HG03342 (cell line): Measurements from ENCODE around the gene SLC25A19.

Experiments used
- ATAC-seq: cut with Tn5 transposase; IDR thresholded peaks from one replicate; pipeline ENCODE4 v1.9.1; 2021; ENCODE audit warnings: mild to moderate bottlenecking, moderate library complexity; ENCODE audit not compliant: unreplicated experiment

The SLC25A19 gene

GRCh38 chr17:75241996-75242460 lies 47.2 kb downstream of the SLC25A19 start:
- ATAC-seq, result no peak

DNA sequence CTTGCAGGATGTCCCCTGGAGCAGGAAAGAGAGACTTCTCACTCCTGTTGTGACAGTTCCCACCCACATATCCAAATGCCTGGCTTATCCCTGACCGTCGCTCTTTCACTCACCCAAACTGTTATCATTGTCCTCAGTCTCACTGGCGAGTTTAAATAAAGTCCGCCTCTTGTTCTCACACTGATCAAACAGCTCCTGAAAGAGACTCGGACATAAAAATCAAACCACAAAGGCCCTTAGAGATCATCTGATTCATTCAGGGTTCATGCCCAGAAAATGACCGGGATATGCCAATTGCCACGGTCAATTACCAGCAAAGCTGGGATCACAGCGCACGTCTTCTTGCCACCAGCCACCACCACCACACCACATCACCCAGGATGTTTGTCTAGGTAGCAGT lies 47.7 kb downstream of the SLC25A19 start:
- ATAC-seq, result no peak

DNA sequence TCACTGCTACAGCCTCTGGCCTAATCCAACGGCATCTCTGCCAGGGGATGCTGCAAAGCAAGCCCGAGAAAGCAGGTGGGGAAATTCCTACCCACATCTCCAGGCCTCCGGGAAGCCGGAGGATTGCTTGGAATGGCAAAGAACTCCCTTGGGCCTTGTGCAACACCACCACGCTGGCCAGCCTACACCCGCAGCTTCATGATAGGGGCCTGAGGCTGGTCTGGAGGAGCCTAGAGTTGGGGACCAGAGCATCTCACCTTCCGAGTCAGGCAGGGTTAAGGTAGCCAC lies 48.1 kb downstream of the SLC25A19 start:
- ATAC-seq, result no peak

- no peak for ATAC-seq
These were observed 48.7 kb downstream of the SLC25A19 start for GRCh38 chr17:75240394-75241142.

GRCh38 chr17:75239778-75240393 lies 49.3 kb downstream of the SLC25A19 start:
- ATAC-seq, result no peak

- no peak for ATAC-seq
These were observed 50.0 kb downstream of the SLC25A19 start for GRCh38 chr17:75239214-75239613.

DNA sequence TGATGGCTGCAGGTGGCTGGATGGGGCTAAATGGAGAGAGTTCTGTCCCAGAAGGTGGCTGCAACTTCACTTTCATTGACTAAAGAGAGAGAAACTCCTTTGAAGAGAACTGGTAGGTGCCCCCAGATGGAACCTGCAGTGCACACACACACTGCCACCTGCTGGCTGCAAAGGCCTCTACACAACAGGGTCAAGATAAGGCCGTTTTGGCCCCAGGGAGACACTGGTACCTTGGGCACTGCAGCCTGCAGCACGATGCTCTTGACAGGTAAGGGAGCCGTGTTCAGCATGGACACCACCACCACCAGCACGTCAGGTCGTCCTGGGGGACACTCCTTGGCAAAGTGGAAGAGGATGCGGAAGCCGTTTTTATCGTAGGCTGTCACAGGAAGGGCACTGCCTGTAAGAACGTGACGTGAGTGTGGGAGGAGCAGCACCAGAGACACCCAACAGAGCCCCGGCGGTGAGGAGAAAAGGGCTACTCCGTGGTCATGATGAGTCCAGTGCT lies 50.5 kb downstream of the SLC25A19 start:
- peak; percentile 53 for ATAC-seq

DNA sequence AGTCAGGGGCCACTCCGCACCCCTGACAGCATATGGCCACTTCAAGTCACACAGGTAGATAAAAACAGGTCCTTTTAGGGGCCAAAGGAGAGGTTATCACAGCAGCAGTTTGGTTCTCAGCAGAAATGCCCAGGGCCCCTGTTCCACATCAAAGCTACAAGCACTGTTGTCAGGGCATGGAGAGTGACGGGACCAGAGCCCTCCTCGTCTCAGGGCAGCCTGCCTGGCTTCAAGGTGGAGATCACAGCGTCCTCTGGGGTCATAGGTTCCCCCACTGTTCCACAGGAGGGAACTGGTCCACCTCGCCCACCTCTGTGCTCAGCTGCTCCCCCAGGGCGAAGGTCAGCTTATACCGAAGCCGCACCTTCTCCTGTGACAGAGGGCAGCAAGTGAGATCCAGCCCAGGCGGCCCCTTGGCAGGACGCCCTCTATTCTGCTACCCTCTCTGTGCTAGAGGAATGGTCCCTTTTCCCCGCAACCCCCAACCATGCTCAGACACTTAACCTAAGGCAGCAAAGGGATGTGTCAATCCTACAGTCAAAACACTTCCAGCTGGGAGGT lies 51.1 kb downstream of the SLC25A19 start:
- ATAC-seq, result no peak

DNA sequence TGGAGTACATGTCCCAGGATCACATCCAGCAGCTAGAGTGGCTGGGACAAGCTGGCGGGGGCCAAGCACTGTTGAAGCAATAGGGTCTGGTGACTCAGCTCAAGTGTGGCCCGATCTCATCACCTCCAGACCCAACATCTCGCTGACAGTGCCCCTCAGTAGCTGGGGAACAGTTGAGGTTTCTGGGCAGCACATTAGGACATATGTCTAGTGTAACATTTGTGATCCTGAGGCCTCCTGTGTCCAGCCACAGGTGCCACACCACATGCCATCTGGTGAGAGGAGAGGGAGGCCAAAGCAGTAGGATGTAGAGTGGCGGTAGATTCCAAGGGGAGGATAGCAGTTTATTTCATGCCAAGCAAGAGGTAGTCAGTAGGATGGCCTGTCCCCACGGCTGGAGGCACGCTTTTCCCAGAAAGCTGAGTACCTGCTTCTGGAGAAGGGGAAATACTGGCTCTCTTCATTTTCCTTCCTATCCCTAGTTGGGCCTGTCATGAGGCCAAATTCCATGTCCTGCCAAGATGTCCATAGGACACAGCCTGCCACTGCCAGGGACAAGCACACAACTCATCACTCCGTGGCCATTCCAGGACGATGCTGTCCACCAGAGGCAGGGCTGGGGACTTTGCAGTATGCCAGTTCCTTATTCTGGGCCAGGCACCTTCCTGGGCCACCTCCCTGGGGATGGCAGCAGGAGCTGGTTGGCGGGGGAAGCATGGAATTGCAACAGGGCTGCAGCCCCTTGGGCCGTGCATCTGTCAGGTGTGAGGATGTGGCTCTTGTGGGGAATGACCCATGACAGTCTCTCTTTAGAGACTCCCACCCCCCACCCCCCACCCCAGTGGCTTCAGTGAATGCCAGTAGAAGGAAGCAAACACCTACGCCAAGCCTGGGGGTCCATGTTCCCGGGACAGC lies 51.9 kb downstream of the SLC25A19 start:
- ATAC-seq, result no peak

- ATAC-seq, result no peak
These were observed 56.4 kb downstream of the SLC25A19 start for GRCh38 chr17:75232786-75233185.

DNA sequence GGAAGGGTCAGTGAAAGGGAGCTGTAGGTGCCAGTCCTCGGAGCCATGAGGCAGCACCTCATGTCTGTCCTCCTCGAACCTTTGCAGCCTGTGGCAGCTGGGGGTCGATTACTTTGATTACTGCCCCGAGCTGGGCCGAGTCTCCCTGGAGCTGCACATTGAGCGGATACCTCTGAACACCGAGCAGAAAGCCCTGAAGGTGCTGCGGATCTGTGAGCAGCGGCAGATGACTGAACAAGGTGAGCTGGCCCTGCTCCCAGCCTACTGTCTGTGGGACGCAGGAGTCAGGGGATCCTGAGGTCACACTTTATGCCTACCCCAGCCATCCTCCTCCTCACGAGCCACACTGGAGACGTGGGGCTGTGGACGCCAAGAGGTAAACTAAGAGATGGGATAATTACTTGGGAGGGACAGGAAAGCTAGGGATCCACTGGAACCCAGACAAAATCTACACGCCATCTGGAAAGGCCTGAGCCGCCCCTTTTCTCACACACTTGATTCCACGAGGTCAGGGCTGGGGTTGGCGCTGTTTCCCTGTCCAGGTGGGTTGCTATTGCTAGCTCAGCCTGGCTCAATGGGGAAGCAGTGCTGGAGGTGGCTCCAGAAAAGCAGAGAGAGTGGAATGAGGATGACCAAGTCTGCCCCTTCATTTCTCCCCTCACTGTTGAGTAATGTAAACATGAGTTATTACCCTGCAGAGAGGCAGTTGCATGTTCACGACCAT lies 57.3 kb downstream of the SLC25A19 start:
- ATAC-seq, result no peak

DNA sequence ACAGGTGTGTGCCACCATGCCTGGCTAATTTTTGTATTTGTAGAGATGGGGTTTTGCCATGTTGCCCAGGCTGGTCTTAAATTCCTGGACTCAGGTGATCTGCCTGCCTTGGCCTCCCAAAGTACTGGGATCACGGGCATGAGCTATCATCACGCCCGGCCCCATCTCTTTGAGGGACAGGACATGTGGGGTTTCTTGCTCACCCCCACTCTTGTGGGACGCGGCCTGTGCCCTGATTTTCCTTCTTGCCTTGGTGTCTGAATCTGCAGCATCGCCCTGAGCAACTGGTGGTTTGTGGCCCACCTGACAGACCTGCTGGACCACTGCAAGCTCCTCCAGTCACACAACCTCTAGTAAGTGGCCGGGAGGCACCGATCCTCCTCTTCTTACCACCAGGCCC lies 58.2 kb downstream of the SLC25A19 start:
- ATAC-seq, result no peak

DNA sequence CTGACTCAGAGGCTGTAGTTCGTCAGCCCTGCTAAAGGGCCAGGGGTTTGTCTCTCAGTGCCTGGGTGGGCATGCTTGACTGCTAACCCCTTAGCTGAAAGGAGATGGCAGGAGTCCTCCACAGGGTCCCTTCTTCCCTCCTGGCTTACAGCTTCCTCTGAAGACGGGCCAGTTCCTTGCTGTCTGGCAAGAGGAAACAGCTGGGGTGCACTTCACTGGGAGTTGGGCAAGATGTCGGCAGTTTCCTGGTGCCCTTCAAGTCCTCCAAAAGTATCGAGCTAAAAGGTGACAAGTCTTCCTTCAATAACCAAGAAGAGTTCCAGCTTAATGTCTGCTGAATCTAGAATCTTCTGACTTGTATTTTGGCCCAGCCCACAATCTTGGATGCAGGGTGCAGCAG lies 60.4 kb downstream of the SLC25A19 start:
- no peak for ATAC-seq

- no peak for ATAC-seq
These were observed 60.9 kb downstream of the SLC25A19 start for GRCh38 chr17:75228305-75228704.

GRCh38 chr17:75227729-75228128 lies 61.5 kb downstream of the SLC25A19 start:
- ATAC-seq, result no peak

DNA sequence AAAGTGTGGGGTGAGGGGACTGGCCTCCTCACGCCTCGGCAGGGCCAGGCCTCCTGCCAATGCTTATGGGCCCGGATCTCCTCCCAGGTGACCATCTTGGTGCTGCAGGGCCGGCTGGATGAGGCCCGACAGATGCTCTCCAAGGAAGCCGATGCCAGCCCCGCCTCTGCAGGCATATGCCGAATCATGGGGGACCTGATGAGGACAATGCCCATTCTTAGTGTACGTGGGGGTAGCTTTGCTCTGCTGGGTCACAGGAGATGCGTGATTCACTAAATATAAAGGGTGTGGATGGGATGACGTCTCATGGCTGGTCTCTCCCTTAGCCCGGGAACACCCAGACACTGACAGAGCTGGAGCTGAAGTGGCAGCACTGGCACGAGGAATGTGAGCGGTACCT lies 64.2 kb downstream of the SLC25A19 start:
- no peak for ATAC-seq
